NOMO-1 treated with dmso at 0.1 percent for 144 hours (cell line): Measurements from ENCODE around the gene EGF.
"Not testable (repeated sequence)": the region's sequence is repeated elsewhere in the genome, so short reads cannot be mapped to it uniquely, and the experiment has no call there.

Experiments
- DNase-seq: peaks from one replicate; lab custom pipeline; 2025; ENCODE audit not compliant: unreplicated experiment; lab: John Stamatoyannopoulos, UW

The EGF gene

DNA sequence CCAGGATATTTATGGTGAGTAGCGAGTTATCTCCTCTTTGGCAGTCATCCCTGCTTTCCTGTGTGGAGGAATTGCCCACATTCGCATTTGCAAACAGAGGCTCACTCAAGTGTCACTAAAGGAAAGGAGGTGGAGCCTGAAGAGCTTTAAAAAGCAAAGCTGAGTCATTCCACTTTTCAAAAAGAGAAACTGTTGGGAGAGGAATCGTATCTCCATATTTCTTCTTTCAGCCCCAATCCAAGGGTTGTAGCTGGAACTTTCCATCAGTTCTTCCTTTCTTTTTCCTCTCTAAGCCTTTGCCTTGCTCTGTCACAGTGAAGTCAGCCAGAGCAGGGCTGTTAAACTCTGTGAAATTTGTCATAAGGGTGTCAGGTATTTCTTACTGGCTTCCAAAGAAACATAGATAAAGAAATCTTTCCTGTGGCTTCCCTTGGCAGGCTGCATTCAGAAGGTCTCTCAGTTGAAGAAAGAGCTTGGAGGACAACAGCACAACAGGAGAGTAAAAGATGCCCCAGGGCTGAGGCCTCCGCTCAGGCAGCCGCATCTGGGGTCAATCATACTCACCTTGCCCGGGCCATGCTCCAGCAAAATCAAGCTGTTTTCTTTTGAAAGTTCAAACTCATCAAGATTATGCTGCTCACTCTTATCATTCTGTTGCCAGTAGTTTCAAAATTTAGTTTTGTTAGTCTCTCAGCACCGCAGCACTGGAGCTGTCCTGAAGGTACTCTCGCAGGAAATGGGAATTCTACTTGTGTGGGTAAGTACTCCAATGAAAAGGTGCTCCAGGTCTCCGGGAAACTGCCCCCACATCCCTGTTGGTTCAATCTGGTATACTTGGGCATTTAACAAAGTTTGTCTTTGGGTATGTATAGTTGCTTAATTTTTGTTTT is at the start of gene EGF:
TSS of gene EGF (plus strand) at position 178 of the 890 bp plus-strand sequence. CDS start at position 631, 453 bp downstream.
- no peak for DNase-seq

DNA sequence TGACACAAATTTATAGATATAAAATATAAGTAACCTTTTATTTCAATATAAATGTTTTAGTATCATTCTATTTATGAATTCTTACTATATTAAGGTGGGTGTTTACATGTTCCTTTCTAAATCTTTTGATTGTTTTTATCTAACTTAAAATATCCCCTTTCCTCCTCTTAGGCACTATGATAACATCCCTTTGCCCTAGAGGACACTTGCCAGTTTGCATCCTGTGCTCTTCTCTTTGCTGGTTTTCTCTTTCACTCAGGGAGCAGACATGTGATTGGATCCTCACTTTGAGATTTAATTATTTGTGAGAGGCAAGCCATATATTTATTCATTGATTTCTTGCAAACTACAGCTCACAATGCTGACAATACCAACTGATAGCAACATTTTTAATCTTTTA is 48.5 kb upstream of the EGF start:
- no peak for DNase-seq

DNA sequence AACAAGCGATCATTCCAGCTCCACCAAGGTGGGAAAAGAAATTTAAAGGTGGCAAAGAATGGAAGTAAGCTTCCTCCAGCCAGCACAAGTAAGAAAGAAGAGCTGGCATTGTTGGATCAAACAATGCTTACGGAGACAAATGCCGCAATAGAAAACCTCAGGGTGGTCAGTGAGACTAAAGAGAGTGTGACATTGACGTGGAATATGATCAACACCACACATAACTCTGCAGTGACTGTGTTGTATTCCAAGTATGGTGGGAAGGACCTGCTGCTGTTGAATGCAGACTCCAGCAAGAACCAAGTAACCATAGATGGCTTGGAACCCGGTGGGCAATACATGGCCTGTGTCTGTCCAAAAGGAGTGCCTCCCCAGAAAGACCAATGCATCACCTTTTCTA is 42.6 kb upstream of the EGF start:
- DNase-seq = no peak

DNA sequence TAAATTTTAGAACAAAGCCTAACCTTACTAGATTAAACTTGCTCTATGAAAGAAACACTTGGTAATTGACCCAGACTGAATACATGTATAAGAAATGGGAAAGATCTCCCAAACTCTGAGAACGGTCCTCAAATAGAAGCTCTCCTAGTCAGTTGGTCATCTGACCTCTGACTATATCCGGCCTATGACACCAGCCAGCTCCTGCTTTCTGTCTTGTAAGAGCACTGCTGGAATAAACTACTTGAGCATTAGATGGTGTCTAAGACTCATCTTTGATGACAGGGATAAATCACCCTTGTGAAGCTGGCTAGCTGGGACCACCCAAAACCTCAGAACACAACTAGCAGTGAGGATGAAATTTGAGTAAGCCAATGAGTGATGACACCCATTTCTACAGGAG is 40.6 kb upstream of the EGF start:
- no peak for DNase-seq

DNA sequence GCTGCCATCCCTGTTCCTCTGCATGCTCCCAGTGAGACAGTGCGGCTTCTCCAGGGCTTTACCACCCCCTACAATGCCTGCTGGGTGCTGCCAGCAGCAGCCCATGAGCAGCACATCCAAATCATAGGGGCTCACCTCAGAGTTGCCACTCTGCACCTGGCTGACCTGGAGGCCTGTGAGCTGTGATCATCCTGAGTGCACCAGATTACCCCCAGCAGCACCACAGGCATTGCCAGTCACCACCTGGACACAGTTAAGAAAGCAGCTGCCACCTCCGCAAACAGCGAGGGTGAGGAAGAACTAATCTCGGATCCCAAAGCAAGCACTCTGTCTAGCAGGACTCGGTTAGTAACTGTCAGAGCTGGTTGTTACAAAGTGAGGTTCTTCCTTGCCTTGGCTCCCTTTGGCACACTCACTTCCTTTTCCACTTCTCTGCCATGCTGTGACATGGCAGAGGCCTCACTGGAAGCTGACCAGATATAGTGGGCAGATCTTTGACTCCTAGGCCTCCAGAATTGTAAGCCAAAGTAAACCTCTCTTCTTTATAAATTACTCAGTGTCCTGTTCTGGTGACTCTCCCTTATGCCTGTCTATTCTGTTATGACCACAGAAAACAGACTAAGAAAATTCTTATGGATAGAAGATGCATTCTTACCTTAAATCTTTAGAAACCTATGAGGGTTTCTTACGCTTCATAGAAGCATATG is 39.6 kb upstream of the EGF start:
- no peak for DNase-seq

DNA sequence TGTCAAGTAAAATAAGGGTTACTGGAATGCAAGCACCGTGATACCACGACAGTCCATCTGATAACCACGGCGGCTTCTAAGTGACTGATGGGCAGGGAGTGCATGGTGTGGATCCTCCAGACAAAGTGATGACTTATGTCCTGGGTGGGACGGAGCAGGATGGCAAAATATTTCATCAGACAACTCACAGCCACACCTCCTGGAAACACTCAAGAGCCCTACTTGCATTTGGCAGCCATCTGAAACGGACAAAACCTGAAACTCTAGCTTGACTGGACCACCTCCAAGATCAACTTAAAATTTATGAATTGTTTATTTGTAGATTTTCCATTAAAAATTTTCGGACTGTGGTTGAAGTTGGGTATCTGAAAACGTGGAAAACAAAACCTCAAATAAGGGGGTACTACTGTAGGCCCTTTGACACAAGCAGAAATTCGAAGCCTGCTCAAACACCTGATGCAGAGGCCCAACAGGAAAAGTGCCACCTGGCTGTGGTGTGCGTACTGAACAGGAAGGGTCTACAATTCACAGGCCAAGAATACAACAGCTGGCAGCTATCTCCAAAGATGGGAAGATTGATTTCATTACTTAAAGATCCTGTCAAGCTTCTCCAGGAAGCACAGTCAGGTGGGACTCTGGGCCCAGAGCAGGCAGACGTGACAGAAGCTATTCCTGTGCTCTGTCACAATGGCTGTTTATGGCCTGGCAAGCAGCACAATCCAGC is 38.7 kb upstream of the EGF start:
- DNase-seq = no peak

DNA sequence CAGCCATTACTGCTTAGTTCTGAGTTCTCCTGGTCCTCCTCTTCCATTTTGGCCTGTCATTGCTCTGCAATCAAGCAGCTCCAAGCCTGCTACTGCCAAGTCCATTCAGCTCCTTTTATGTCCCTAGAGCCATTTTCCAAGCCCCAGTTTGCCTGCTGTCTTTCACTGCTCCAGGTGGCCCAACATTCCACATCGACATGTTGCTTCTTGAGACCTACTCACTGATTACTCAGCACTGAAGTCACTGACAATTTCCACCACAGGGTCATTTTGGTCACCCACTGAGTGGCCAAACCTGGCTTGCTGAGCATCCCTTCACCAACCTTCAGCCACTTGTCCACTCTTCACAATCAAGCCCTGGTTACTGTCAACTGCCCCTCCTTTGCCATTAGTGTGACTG is 37.6 kb upstream of the EGF start:
- no peak for DNase-seq

DNA sequence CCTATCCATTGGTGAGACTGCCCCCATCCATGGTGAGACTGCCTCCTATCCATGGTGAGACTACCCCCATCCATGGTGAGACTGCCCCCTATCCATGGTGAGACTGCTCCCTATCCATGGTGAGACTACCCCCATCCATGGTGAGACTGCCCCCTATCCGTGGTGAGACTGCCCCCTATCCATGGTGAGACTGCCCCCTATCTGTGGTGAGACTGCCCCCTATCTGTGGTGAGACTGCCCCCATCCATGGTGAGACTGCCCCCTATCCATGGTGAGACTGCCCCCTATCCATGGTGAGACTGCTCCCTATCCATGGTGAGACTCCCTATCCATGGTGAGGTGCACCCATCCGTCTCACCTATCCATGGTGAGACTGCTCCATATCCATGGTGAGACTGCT is 37.1 kb upstream of the EGF start:
- not testable (repeated sequence) for DNase-seq

DNA sequence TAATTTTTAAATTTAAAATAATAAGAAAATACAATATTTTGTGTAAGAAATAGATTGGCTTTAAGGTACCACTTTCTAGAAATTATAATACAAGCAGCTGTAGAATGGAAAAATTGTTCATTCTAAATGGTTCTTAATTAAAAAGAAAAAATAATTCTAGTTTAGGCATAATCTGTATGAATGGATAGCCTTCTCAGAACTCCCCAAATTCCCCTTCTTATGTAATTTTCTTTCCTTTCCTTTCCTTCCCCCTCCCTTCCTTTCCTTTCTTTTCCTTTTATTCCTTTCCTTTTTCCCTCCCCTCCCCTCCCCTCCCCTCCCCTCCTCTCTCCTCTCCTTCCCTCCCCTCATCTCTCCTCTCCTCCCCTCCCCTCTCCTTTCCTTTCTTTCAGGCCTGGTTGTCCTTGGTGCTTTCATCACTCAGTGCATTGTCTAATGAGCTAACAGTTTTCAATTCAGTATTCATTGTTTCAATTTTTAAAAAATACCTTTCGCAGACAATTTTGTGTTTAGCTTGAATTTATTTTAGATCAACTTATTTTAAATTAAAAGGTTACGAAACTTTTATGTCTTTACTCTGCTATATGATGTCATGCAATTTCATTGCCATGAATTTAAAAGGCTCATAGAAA is 35.9 kb upstream of the EGF start:
- no peak for DNase-seq

DNA sequence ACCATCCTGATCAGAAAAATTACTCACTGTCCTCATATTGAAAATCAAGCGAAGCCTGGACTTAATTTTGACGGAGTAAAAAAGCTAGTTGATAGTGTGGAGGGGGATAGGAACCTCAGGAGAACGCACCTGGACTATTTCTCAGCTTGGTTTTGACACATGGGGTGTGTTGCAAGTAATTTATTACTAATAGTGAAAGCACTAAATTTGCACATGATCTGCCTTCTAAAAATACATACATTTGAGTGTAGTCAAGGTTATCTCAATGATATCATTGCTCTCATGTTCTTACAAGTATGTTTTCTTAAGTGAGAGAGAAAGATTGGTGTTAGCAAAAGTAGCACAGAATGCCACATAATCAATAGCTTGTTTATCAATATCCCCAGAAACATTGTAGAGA is 35.3 kb upstream of the EGF start:
- DNase-seq = no peak

DNA sequence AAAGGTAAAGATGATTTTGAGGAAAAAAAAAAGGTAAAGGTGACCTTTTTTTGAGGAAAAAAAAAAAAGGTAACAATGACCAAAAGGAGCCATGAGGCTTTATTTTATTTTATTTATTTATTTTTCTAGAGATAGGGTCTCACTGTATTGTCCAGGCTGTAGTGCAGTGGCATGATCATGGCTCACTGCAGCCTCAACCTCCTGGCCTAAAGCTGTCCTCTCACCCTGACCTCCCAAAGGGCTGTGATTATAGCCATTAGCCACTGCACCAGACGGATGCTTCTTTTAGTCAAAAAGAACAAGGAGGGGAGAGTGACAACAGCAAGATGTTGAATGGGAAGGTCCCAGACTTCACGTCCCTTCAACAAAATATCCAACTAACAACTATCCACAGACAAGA is 34.3 kb upstream of the EGF start:
- DNase-seq = no peak

DNA sequence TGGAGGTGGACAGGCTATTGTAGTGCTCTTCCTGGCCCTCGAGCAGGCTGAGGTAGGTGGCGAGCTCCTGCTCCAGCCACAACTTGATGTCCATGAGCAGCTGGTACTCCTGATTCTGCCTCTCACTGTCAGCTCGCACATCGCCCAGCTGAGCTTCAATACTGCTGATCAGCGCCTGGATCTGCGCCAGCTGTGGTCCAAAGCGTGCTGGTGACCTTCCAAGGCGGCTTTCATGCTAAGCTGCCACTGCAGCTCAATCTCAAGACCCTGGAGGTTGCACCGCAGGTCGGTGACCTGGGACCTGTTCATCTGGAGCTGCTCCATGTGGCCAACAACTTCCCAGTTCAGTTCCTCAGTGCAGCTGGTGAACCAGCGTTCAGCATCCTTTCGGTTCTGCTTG is 33.6 kb upstream of the EGF start:
- no peak for DNase-seq

DNA sequence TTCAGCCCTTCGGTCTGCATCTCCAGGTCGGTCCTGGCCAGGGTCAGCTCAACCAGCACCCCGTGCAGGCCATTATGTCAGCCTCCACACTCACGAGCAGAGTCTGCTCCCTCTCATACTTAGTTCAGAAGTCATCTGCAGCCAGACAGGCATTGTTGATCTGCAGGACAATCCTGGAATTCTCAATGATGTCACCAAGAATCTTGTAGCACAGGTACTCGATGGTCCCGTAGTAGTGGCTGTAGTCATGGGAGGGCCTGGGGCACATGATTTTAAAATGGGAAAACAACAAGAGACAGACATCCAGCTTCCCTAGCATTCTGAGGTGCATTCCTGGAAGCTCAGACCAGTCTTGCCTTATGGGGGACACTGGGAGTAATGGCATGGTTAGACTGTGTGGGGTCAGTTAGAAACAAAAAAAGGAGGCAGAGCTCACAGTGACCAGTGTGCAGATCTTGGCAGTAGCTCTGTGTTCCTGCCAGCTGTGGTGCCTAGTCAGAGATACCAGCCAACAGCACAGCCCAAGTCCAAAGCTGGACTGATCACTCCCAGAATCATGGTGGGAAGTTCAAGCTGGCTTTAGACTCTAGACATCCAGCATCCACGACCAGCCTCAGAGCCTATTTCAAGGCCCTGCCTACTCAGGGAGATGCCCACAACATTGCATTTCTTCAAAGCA is 32.9 kb upstream of the EGF start:
- no peak for DNase-seq

DNA sequence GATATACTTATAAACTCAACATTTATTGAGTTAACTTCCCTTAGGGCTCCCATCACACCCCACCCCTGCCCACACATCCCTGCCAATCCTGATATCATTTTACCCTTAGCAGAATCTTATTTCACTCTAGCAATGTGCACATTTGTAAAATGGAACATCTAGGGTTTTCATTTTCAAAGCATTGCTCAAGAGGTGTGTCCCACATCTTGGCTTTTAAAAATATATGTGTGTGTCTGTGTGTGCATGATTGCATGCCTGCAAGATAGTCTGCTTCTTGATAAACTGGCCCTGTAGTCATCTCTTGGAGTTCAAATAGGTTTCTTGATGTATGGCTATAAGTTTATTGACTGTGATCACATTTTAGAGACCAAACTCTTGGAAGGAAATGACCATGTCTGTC is 26.4 kb upstream of the EGF start:
- DNase-seq = no peak

DNA sequence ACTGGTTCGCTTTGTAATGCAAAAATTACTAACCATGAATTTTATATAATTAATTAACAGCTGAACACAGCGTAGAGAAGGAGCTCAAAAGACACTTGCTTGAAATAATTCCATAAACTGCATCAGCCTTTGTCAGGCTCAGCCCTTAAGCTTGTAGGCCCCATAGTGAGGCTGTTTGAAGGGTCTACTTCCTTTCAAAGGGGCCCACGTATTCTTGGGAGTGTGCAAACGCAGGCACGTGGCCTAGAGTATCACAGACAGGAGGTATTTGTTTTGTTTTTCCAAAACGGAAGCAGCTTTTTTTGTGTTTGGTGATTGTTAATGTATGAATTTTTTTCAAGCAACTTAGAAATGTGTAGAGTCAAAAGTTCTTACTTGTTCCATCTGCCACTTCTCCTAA is 25.6 kb upstream of the EGF start:
- no peak for DNase-seq

DNA sequence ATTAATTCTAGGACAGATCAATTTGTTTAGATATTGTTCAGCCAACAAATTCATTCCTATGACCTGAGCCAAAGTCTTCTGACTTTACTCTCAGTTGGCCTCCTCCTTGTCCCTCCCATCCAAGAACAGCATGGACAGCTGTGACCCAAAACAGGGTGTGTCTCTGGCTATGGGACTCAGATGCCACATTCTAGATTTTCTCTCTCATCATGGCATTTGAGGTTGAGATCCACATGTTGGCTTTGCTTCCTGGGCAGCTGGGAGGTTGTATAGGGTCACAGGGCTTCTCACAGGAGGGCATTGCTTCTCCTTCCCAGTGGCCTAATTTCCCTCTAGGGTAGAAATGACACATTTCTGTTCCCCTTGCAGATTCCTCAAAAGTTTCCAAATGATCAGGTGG is 22.6 kb upstream of the EGF start:
- no peak for DNase-seq

DNA sequence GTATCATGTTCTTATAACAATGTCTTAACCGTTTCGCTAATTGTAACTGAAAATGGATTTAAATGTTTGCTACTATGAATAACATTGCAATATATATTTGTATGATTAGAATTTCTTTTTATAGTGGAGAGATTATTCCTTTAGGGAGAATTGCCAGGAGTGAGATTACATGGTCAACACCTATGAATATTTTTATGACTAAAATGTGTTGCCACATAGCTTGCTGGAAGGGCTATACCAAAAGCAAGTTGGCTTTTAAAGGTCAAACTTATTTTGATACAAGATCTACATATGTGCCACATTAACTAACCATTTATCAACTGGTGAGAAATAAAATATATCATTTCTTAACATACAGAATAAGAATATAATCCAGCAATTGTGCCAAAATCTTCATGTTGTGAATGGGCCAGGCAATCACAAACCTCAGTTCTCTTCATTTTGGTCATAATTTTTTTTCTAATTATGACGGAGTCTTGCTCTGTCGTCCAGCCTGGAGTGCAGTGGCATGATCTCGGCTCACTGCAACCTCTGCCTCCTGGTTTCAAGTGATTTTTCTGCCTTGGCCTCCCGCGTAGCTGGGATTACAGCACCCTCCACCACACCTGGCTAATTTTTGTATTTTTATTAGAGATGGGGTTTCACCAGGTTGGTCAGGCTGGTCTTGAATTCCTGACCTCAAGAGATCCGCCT is 10.0 kb upstream of the EGF start:
- DNase-seq = no peak

DNA sequence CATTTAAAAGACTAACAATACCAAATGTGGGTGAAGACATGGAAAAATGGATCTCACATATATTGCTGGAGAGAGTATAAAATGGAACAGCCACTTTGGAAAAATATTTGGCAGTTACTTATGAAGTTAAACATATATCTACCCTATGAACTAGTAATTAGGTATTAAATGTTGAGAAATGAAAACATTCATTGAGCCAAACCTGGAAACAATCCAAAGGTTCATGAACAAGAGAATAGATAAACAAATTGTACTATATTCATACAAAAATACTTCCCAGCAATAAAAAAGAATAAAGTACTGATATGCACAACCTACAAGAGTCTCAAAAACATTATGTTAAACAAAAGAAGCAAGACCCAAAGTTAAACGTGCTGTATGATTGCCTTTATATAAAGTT is 4.0 kb upstream of the EGF start:
- no peak for DNase-seq

DNA sequence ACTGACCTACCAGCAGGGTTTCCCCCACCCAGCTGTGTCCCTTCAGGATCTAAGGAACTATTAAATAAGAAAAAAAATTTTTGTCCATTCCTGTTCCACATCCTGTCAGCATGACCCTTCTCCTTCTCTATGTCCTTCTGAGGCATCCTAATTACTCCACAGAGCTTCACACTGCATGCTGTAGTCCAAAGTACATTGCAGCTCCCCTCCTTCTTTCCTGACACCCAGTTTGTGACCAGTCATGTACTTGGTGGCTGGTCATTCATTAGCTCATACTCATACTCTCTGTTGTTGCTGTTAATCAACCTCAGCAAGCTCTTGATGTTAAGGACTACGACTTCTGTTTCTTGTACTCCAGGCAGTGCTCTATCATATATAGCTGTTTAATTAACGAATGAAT is 2.4 kb upstream of the EGF start:
- DNase-seq = no peak

DNA sequence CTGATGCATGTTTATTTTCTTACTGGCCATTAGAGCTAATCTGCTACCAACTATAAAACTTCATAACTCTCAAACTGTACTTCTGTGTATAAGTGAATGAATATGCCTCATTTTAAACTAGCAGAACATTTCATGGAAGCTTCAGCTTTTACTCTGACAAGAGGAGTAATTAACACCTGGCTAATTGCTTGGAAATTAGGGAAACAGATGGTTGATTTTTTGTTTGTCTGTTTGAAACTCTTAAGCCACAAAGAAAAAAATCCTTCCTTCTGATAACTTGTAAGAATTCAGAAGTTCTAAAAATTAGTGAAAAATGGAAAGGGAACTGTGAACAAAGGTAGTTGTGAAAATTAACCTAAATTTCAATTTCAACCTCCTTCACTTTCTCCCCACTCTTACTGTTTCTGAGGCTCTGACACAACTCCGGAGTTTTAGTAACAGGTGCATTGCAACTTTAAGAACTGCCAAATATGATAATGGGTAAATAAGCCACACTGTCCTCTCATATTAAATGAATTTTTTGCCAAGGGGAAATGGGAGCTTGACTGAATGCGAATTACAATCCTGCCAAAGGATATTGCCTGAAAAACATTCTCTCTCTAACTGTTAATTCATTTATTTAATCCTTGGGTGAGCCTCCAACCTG is 1.0 kb downstream of the EGF start:
- DNase-seq = no peak
